GM19351 (cell line): Measurements from ENCODE around the gene UBAP1L.
"Not testable (repeated sequence)": the region's sequence is repeated elsewhere in the genome, so short reads cannot be mapped to it uniquely, and the experiment has no call there.

Experiments
- ATAC-seq: cut with Tn5 transposase; IDR thresholded peaks from one replicate; pipeline ENCODE4 v1.9.1; 2021; ENCODE audit warnings: mild to moderate bottlenecking, moderate library complexity; ENCODE audit not compliant: unreplicated experiment

The UBAP1L gene

GRCh38 chr15:65100442-65100841, 14.6 kb downstream of the UBAP1L start:
- no peak for ATAC-seq

- ATAC-seq, result not testable (repeated sequence)
Observed at GRCh38 chr15:65099801-65100200, 15.2 kb downstream of the UBAP1L start.

- no peak for ATAC-seq
Observed at GRCh38 chr15:65099336-65099735, 15.7 kb downstream of the UBAP1L start.

- ATAC-seq, result no peak
Observed at GRCh38 chr15:65097651-65098263, 17.2 kb downstream of the UBAP1L start.

GRCh38 chr15:65096481-65097385, 18.3 kb downstream of the UBAP1L start:
- ATAC-seq, result no peak

- no peak for ATAC-seq
Observed at GRCh38 chr15:65095747-65096104, 19.3 kb downstream of the UBAP1L start.

GRCh38 chr15:65095011-65095746, 19.8 kb downstream of the UBAP1L start:
- ATAC-seq, result no peak

GRCh38 chr15:65094294-65094995, 20.6 kb downstream of the UBAP1L start:
- ATAC-seq, result no peak

- not testable (repeated sequence) for ATAC-seq
Observed at GRCh38 chr15:65093793-65094170, 21.2 kb downstream of the UBAP1L start.

GRCh38 chr15:65092911-65093792, 21.8 kb downstream of the UBAP1L start:
- ATAC-seq, result no peak

- ATAC-seq, result no peak
Observed at GRCh38 chr15:65091946-65092770, 22.8 kb downstream of the UBAP1L start.

- no peak for ATAC-seq
Observed at GRCh38 chr15:65089206-65089824, 25.7 kb downstream of the UBAP1L start.

GRCh38 chr15:65088643-65089021, 26.4 kb downstream of the UBAP1L start:
- no peak for ATAC-seq

- no peak for ATAC-seq
Observed at GRCh38 chr15:65087873-65088642, 26.9 kb downstream of the UBAP1L start.

GRCh38 chr15:65087411-65087810, 27.6 kb downstream of the UBAP1L start:
- no peak for ATAC-seq

GRCh38 chr15:65086680-65087111, 28.3 kb downstream of the UBAP1L start:
- no peak for ATAC-seq

GRCh38 chr15:65085990-65086679, 28.9 kb downstream of the UBAP1L start:
- ATAC-seq, result no peak
